Activated naive CD4-positive, alpha-beta T cell (primary cell): ENCODE data around the gene CCDC148.

ENCODE experiments used
- DNase-seq, 4 experiments: peaks; one replicate each; lab custom pipeline; 2025; lab: John Stamatoyannopoulos, UW

The CCDC148 gene

DNA sequence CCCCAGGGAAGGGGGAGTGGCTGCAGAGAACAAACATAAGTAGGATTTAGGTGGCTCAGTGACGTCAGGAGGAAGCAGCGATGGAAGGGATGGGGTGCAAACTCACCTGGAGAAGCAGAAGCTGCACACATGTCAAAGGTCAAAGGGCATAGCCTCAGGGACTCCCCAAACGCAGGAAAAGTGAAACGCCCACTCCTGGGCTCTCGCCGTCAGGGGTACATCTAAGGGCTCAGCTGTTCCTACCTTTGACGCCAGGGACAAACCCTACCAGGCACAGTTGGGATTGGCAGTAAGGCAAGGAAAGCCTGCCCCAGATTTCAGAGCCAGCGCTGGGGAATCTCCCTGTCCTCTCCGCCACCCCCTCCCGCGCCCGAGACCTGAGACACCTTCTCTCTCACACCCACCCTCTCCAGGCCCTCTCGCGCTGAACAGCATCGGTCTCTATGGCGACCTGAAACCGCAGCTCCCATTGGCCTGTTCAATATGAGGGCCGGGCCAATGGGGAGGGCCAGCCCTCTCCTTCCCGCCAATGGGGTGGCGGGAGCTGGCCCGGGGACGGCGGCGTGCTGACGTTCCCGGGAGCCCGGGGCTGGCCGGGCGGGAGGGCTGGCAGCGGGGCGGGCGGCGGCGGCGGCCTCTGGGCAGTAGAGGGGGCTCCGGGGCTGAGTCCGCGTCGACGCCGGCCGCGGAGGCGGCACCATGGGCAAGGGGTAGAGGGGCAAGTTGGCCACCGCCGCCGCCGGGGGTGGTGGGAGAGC lies at the start of gene CCDC148, which contains the start of gene PKP4:
CCDC148 (minus strand) TSS at position 445 of the 758 bp plus-strand sequence; CDS start at position 131, 314 bp downstream.
PKP4 (plus strand) TSS at position 644 of the 758 bp plus-strand sequence. CDS start 76,233 bp downstream, outside the sequence.
- DNase-seq: peak; percentile 54 to 78 (median 66)

DNA sequence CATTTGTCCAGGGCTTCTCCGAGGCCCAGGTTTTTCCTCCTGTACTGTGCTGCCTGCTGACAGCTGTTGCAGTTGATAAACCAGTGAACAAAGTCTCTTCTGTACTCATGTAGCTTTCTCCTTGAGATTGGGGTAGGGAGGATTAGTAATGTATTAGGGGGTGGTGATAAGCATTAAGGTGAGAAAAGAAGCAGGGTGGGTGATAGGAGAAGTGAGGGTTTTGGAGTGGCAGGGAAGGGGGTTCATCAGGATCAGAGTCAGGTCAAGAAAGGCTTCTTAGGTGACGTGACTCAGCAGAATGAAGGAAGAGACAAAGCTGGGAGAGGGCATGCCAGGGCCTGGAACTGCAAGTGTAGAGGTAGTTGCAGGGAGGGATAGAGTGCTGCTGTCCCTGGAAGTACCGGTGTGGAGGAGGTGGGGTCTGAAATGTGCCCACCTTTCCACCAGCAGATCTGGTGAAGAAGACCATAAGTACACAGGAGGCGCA lies 48.9 kb upstream of the CCDC148 start:
- no peak for DNase-seq

DNA sequence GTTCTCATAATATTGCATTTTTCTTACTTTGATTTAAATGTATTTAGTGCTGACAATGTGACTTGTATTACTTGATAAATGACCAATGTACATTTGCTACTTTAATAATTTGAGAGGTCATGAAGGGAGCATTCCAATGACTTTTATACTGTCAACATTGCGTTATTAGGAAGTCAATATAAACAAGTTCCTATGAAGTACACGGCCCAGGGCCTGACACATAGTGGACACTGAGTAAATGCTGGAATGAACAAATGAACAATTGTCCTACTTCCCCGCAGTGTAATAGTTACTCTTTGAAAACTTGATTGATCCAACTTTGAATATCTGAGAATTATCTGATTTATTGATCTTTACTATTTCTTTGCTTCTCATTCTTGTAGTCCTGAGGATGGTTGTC lies 47.5 kb upstream of the CCDC148 start:
- no peak for DNase-seq

DNA sequence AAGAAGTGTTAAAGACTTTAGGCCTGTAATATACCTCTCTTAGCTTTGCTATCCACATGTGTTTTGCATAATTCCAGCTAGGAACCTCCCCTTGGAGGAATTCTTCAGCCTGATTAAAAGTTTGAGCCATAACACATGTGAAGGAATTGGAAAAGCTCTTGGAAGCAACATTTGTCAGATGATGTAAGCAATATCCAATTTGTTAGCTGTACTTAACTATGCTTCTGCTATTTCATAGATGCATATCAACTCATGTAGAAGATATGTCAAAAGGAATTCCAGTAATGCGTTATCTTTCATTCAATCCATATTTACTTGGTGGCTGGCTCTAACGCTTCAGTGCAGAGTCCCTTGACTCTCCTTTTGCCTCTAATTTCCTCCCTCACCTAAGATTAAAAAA lies 46.4 kb upstream of the CCDC148 start:
- DNase-seq: no peak

DNA sequence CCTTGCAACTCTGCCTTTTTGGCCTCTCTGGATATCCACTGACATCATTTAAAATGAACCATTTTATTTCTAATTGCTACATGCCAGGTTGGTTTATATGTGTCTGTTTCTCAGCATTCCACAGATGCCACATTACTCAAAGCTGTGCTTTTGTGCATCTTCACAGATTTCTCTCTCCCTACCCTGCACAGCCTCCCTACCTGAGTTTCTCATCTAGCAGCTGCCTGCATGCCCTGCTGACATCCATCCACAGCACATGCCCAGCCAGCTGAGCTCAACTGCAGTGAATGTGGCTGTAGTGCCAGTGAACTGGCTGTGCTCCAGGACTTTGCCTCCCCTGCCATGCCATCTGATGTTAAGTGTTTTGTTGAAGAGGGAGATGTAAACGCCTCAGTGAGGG lies 44.7 kb upstream of the CCDC148 start:
- DNase-seq: no peak

DNA sequence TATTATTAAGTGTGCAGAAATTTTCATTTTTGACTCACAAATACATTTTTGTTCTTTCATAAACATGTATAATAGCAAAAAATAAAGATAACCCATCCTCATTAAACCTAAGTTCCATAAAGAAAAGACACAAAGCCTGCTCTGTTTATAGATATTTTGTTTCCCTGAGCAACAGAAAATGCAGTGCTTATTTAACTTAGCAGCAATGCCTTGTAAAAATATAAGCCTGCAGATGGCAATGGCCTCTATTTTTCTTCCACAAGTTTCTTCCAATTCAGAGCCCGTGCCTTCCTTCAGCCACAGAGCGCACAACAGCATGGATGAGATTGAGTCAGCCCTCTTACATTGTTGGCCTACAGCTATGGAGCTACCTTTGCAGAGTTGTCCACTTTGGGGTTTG lies 43.8 kb upstream of the CCDC148 start:
- DNase-seq: no peak

DNA sequence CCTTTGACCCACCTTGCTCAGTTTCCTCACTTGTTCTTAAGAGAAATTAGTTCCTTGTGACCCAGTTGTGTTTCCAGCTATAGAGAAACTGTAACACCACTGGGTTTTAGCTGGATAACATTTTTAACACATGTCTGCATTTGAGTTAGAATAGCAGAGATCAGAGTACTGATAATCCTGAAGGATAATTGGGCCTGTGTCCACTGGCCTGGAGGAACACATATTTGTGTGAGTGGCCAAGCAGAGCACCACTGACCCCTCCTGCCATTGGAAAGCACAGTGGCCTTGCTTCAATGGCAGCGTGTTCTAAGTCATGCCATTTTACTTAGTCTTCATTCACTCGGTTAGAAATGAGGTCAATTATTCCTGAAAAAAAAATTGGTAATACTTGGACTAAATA lies 42.8 kb upstream of the CCDC148 start:
- DNase-seq: no peak

DNA sequence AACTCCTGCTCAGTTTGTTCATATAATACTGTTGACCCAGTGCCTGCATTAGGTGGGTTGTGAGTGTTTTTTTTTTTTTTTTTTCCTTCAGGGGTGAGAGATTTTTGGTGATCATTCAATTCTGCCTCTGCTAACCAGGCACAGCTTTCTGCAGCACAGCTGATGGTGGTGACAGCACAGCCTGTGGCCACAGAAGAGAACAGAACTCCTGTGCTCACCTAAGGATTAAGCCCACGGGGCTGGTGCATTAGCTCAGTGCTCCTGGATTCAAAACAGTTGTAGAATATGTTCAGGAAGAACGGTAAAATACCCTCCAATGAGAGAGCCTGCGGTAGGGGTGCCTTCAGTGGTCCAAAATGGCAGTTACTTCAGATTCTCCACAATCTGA lies 42.2 kb upstream of the CCDC148 start:
- DNase-seq: no peak

DNA sequence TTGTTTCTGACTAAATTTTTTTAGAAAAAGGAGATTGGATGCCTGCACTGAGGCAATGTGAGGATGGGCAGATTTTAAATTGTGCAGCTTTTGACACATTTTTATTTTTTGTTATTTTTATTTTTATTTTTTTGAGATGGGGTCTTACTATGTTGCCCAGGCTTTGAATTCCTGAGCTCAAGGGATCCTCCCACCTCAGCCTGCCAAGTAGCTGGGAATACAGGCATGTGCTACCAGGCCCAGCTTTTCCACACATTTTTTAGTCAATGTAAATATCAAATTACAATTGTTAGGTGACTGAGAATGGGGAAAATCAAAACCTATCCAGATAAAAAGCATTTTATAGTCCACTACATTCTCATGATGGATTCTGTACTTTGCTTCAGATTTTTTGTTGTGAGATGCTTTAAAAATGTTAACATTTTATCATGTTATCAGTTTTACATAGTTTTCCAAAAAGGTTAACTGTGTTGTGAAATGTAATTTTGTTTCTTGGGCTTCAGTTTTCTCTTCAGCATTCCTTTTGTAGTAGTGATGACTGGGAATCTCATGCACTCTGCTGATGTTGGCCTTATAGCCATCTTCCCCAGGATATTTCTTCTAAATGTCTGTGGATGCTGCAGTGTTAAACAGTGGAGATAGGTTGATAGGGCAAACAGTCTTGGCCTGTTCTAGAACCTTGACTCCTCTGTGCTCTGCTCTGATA lies 41.6 kb upstream of the CCDC148 start:
- DNase-seq: no peak

DNA sequence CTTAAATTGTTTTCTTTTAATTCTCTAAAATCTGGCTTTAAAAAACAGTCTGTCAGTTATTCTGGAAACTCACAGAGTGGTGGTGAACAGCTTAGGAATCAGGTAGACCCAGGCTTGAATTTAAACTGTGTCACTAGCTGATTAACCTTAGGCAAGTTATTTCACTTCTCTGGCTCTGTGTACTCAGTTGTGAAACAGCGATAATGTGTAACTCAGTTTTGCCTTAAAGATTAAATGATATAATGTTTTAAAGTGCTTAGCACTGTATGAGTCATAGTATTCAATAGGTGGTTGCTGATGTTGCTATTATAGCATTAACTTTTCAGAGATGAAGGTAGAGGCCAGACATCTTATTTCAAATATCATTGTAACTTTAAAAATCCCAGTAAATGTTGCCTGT lies 40.9 kb upstream of the CCDC148 start:
- no peak for DNase-seq

DNA sequence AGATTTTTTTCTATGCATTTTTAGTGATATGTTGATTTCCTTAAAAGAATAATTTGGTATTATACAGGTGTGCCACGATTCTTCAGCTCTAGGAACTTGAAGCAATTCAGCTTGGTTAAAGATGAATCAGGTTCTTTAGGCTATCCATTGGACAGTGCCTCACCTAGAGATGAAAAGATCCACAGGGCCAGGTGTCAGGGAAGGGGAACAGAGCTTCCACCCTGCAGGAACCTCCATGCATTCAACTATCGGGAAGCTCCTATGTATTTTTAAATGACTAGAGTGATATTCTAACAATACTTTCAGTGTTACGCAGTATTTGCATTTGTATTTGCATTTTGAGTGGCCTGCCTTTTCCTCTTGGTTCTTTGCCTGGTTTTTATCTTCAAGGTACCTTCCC lies 40.4 kb upstream of the CCDC148 start:
- no peak for DNase-seq

DNA sequence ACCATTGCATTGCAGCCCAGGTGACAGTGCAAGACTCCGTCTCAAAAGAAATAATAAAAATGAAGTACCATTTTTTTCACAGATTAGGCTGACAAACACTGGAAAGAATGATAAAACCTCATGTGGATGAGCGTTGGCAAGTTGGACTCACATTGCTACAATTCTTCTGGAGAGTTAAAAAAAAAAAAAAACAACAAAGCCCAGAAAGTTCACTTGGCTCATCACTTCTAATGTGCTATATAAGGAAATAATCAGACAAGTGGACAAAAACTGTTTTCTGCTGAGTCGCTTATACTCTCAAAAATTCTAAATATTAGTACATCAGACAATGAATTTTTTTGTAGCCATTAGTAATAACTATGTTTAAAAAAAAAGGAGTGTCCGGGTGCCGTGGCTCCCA lies 38.6 kb upstream of the CCDC148 start:
- DNase-seq: no peak

DNA sequence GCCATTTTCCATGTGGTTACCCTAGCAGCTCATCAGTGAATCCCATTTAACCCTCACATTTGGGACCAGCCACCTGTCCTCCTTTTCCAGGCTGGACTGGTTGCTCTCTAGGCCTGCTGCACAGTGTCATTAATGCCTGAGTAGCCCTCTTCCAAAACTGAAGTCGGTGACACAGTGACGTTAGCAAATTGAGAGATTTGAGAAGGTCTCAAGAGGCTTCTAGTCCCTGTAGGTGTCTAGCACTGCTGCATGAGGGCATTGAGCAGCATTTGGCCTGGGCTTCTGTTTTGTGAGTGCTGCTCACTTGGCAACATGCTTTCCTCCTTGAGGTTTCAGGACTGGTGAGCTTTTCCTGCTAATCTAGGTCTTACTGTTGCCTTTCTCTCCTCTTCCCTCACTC lies 36.9 kb upstream of the CCDC148 start:
- DNase-seq: no peak

DNA sequence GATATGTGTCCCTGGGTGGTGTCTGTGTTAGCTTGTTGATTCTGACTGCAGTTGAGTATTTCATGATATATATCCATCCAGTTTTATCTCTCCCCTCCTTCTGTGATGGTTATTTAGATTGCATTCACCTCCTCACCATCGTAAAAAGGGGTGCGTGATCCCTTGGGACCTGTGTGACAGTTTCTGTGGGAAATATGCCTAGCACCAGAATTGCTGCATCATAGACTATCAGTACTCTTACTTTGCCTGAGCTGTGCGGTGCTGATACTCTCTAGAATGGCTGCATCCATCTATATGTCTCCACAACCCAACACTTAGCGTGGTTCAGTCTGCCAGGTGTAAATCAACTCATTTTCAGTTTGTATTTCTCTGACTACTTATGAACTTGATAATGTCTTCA lies 34.5 kb upstream of the CCDC148 start:
- no peak for DNase-seq

DNA sequence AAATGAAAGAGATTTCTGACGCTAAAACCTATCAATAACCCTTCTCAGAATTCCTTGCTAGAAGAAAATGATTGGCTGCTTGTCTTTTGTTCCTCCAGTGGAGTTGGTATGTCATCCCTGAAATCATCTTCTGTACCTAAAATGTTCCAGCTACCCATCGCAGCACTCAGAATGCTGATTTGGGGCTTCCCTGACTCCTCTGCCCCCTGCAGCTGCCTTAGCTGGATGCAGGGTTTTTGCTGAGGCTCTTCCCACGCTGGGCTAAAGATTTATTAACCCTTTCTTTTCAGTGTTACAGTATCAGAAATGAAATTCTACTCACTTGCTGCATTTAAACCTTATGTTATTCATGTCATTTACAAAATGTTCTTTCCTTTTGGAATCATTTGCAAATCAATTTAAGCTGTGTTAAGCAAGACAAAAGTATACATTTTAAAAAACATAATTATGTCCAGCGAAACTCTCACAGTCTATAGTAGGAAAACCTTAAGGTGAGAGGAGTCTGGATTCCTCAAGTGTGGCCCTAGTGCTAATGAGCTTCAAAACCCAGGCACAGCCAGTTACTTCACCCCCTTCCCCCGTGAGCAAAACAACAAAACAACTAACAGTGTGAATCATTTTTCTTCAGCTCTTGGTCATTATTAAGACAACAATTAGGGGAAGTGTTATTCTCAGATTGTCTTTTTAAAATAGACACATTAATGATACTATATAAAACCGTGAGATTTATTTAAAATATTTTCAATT lies 33.0 kb upstream of the CCDC148 start:
- no peak for DNase-seq

DNA sequence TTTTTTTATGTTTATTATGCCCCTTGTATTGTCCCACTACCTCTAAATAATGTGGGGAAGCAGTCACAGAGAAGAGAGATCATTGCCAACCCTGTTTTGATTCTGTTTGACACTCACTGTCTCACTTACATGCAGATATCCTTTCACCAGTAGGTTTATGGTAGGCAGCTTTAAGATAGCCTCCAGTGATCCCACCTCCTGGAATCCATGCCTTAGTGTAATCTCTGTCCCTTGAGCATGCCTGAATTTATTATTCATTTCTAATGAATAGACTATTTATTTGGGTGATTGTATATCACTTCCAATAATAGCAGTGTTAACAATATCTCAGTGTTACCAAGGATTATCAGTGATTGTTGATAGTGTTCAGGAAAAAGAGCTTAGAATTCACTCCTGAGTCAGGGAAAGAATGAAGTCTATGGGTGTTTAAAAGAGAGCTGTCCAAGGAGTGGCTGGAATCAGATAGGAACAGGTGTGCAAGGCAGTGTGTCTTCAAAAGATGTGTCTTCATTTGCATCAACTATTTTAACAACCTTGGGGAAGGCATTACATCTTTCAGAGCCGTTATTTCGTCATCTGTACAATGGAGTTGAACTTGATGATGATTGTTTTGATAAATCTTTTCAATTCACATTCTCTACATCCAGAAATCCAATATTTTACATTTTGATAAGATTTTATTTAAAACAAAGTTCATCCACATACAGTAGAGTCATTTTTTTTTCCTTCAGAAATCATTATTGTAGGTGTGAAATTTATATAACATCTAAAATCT lies 32.1 kb upstream of the CCDC148 start:
- no peak for DNase-seq

DNA sequence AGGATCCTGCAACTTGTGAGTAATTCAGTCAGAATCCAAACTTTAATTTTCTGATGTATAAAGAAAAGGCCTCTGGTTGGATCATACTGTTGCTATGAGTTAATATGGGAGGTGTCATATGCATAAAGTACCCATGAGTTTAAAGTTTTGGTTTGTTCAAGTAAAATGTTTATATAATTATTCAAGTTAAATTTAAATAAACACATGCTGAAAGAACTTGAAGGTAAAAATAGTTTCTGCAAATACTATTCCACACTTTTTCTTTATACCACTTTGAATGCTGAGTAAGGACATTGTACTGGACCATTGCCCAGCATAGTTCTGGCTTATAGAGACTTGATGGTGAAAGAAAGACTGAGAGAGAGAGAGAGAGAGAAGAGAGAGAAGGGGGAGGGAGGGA lies 30.9 kb upstream of the CCDC148 start:
- DNase-seq: no peak

DNA sequence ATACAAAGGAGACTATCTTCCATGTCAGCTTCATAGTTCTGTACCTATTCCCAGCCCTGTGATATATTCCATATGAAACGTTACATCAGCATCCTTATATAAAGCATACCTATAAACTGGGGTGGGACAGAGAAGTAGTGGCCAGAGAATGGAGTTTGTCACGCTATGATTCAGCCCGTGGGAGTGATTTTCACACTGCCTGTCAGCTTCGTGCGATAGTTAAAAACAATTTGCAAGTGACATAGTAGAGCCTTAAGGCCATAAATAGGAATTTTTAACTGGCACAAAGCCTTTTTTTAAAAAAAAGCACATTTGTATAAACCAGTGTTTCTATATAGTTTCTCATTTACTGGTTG lies 30.4 kb upstream of the CCDC148 start:
- DNase-seq: no peak

DNA sequence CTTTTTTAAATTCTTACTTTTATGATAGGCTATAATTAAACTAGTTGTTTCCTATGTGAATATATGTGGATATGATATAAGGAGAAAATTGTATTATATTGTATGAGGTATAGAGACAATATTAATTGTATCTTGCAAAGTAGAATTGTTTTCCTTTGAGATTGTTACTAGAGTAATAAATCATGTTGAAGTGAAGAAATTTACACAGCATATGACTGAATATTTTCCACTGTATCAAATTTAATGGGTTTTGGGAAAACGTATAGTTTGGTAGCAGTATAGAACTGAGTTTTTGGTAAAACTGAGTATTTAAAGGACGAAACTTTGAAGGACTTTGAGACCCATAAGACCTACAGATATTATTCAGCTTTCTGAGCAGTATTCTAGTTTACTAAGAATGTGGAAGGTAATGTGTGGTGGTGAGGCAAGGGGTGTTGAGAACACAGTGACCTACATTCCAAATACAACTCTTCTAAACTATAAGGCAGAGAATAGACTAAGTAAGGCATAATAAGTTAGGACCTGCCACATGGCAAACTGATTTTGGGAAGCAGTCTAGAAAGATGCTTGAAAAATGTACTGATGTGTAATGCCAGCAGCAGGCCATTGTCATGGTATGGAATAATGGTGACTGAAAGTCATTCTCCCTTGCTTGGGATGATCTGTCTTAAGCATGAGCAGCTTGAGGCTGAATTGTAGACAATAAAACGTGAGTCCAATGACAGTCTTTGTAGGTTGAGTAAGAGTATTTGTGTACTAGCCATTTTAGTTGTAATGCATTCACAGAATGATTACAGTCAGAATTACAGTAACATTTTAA lies 29.8 kb upstream of the CCDC148 start:
- no peak for DNase-seq

DNA sequence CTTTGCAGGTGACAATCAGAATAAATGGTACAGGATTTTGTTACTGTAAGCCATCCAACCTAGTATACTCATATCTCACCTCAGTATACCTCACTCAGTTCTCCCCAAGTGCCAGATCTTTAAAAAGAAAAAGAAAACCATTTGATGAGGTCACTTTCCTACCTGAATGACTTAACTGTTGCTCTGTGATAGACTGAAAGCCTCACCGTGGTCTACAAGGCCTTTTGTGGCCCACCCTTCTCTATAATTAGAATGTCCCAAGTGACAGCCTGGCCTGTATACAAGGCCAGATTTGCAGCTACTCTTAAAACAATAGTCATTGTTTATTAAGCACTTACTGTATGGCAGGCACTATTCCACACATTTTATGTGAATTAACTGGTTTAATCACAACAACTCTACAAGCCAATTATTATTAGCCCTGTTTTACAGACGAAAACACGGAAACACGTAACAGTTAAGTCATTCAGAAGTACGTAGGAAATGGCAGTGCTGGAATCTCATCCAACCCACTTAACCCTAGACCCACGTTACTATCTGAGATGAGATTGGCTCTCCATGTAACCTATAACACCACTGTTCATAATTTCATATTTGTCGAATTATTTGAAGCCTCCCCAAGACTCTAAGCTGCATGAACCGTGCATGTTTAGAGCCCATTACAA lies 28.5 kb upstream of the CCDC148 start:
- DNase-seq: no peak

DNA sequence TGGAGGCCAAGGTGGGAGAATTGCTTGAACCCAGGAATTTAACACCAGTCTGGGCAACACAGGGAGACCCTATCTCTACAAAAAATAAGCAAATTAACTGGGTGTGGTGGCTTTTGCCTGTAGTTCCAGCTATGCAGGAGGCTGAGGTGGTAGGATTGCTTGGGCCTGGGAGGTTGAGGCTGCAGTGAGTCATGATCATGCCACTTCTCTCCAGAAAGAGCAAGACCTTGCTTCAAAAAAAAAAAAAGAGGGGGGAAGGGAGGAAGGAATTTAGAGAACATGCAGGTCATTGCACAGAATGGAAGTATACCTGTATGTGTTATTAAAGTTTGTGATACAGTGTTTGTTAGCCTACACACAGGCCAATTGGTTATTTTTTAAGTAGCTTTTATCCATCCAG lies 26.0 kb upstream of the CCDC148 start:
- DNase-seq: no peak
